Measurements from ENCODE around the gene OR10AG1.

The OR10AG1 gene

GRCh38 chr11:55969845-55970244, at the start of gene OR10AG1:
TSS of gene OR10AG1 (minus strand) at chr11:55969945. CDS start at chr11:55969907, 38 bp downstream.
- DNase-seq: no peak

- no peak for DNase-seq
Measured at GRCh38 chr11:56013805-56014204, 44.1 kb upstream of the OR10AG1 start.

- DNase-seq: no peak
Measured at GRCh38 chr11:56010716-56011115, 41.0 kb upstream of the OR10AG1 start.

GRCh38 chr11:55994525-55994924, 24.8 kb upstream of the OR10AG1 start, which contains the start of gene OR5F1:
TSS of gene OR5F1 (minus strand) at chr11:55994625. CDS start at chr11:55994625, 0 bp downstream.
- no peak for DNase-seq

GRCh38 chr11:55970935-55971334, 1.2 kb upstream of the OR10AG1 start:
- no peak for DNase-seq

- no peak for DNase-seq
Measured at GRCh38 chr11:55967914-55968313, 1.8 kb downstream of the OR10AG1 start.

GRCh38 chr11:55966391-55966790, 3.4 kb downstream of the OR10AG1 start:
- DNase-seq: no peak

- no peak for DNase-seq
Measured at GRCh38 chr11:55956521-55956920, 13.2 kb downstream of the OR10AG1 start.

- DNase-seq: no peak
Measured at GRCh38 chr11:55949330-55949729, 20.4 kb downstream of the OR10AG1 start.

- no peak for DNase-seq
Measured at GRCh38 chr11:55942785-55943392, 26.9 kb downstream of the OR10AG1 start.

GRCh38 chr11:55936300-55936699, 33.4 kb downstream of the OR10AG1 start, which contains the start of gene OR5I1:
TSS of gene OR5I1 (minus strand) at chr11:55936400. CDS start at chr11:55936400, 0 bp downstream.
- DNase-seq: no peak

- DNase-seq: no peak
Measured at GRCh38 chr11:55920537-55920936, 49.2 kb downstream of the OR10AG1 start.

All from GDM1 (cell line).